HCT116 (cell line): Measurements from ENCODE around the gene LSM14A. TPM values are rescaled to one million over a fixed set of nuclear protein-coding genes. Genes with fewer than 3 reads are reported as not detected.

ENCODE experiments used
- ATAC-seq: fragments of 200-7000 bp; cut with Tn5 transposase; 2 replicates; pipeline ENCODE4 v1.9.1; 2020; ENCODE audit warnings: mild to moderate bottlenecking, moderate library complexity
- BruUV-seq: library from RNA; stranded (reverse); fragments of 400-500 nt; replicated peaks from 2 replicates; lab custom pipeline; 2021; lab: Mats Ljungman, UMichigan
- CTCF ChIA-PET: fragments of 300-600 bp; sonication (Branson Sonifier 250); formaldehyde crosslinking; loops from one replicate; lab custom pipeline; 2021; ENCODE audit warnings: antibody characterized with exemption; lab: Charles Lee
- POLR2A ChIA-PET: fragments of 300-600, 350-600 bp; sonication (Branson Sonifier 250); formaldehyde crosslinking; loops from one replicate; lab custom pipeline; 2021; ENCODE audit warnings: antibody characterized with exemption; lab: Charles Lee
- RAD21 ChIA-PET, 2 experiments: fragments of 300-600 bp; sonication (Branson Sonifier 250); formaldehyde crosslinking; loops; one replicate each; lab custom pipeline; 2023; ENCODE audit warnings: low total read pairs in 2 of 2; ENCODE audit not compliant: uncharacterized antibody in 2 of 2, unreplicated experiment in 2 of 2, low non-redundant PET in 1 of 2; lab: Charles Lee
- DNase-seq: peaks from one replicate; pipeline ENCODE4 v3.0.0-alpha.2; 2010; ENCODE audit warnings: low read depth, low spot score
- H2AFZ ChIP-seq: fragments of 200-600 bp; shearing (Covaris generic), sonication (generic); 2 replicates; pipeline ENCODE4 v1.6.1; 2017; ENCODE audit warnings: low read depth, mixed run types, mixed read lengths, antibody characterized with exemption, low read length; ENCODE audit not compliant: poor library complexity, severe bottlenecking
- H3K27ac ChIP-seq: 2 replicates; pipeline ENCODE4 v1.5.1; 2012; ENCODE audit warnings: low read depth, low read length
- H3K27me3 ChIP-seq: fragments of 200-600 bp; sonication (generic); 2 replicates; pipeline ENCODE4 v1.6.1; 2016; ENCODE audit warnings: mixed run types, low read length, mixed read lengths; ENCODE audit not compliant: insufficient read depth
- H3K36me3 ChIP-seq, 2 experiments: fragments of 200-500 bp in 1 of 2; fragments of 200-600 bp in 1 of 2; sonication (Bioruptor generic) in 1 of 2; sonication (generic) in 1 of 2; 2 replicates each; pipeline versions ENCODE4 v1.5.1 to v1.6.1; 2014 to 2016; ENCODE audit warnings: low read length in 2 of 2, inconsistent platforms in 1 of 2, mixed read lengths in 1 of 2, mixed run types in 1 of 2; ENCODE audit not compliant: insufficient read depth in 2 of 2, control insufficient read depth in 1 of 2
- H3K4me1 ChIP-seq, 2 experiments: fragments of 200-600 bp in 1 of 2; sonication (generic) in 1 of 2; 2 replicates each; pipeline versions ENCODE4 v1.5.1 to v1.6.1; 2012 to 2017; ENCODE audit warnings: low read length in 2 of 2, inconsistent platforms in 1 of 2, mild to moderate bottlenecking in 1 of 2, mixed read lengths in 1 of 2, mixed run types in 1 of 2, moderate library complexity in 1 of 2; ENCODE audit not compliant: insufficient read depth in 2 of 2, control insufficient read depth in 1 of 2
- H3K4me2 ChIP-seq: fragments of 200-600 bp; sonication (generic); 2 replicates; pipeline ENCODE4 v1.6.1; 2017; ENCODE audit warnings: mixed run types, low read length, mixed read lengths
- H3K4me3 ChIP-seq, 2 experiments: fragments of 200-600 bp in 1 of 2; sonication (generic) in 1 of 2; replicated peaks in 1 of 2; 2 replicates each; pipeline ENCODE4 v1.5.1; 2011 to 2016; ENCODE audit warnings: low read length in 2 of 2, control low read depth in 1 of 2, low read depth in 1 of 2, mild to moderate bottlenecking in 1 of 2, mixed read lengths in 1 of 2, mixed run types in 1 of 2
- H3K79me2 ChIP-seq: fragments of 200-600 bp; sonication (generic); 2 replicates; pipeline ENCODE4 v1.6.1; 2017; ENCODE audit warnings: mild to moderate bottlenecking, mixed run types, low read length, moderate library complexity, mixed read lengths; ENCODE audit not compliant: insufficient read depth
- H3K9ac ChIP-seq: fragments of 200-600 bp; sonication (generic); 2 replicates; pipeline ENCODE4 v1.6.1; 2016; ENCODE audit warnings: low read length, mixed read lengths
- H3K9me2 ChIP-seq: fragments of 200-600 bp; sonication (generic), shearing (Covaris generic); 2 replicates; pipeline ENCODE4 v1.6.1; 2017; ENCODE audit warnings: mixed run types, mild to moderate bottlenecking, moderate library complexity; ENCODE audit not compliant: insufficient read depth
- H3K9me3 ChIP-seq, 2 experiments: fragments of 200-500 bp in 1 of 2; fragments of 200-600 bp in 1 of 2; sonication (Bioruptor generic) in 1 of 2; sonication (generic) in 1 of 2; 2 replicates each; pipeline ENCODE4 v1.6.1; 2014 to 2017; ENCODE audit warnings: low read length in 2 of 2, mixed read lengths in 2 of 2, inconsistent platforms in 1 of 2, low read depth in 1 of 2, mild to moderate bottlenecking in 1 of 2, mixed run types in 1 of 2, moderate library complexity in 1 of 2; ENCODE audit not compliant: control insufficient read depth in 1 of 2, insufficient read depth in 1 of 2
- H4K20me1 ChIP-seq: fragments of 200-600 bp; sonication (generic), shearing (Covaris generic); 2 replicates; pipeline ENCODE4 v1.6.1; 2017; ENCODE audit warnings: mixed run types, mild to moderate bottlenecking, moderate library complexity; ENCODE audit not compliant: insufficient read depth
- CEBPB ChIP-seq: IDR thresholded peaks from 2 replicates; pipeline ENCODE4 v1.6.1; 2012; ENCODE audit warnings: low read depth
- EZH2phosphoT487 ChIP-seq: fragments of 200-600 bp; IDR thresholded peaks from 2 replicates; pipeline ENCODE4 v1.6.1; 2018; ENCODE audit warnings: antibody characterized with exemption, borderline replicate concordance
- FOSL1 ChIP-seq: IDR thresholded peaks from 2 replicates; pipeline ENCODE4 v1.6.1; 2012; ENCODE audit warnings: low read depth
- POLR2AphosphoS5 ChIP-seq: IDR thresholded peaks from 2 replicates; pipeline ENCODE4 v1.6.1; 2011; ENCODE audit warnings: mild to moderate bottlenecking, low read depth, low read length, moderate library complexity
- TCF7L2 ChIP-seq: IDR thresholded peaks from 2 replicates; pipeline ENCODE4 v1.7.0; 2011; ENCODE audit warnings: borderline replicate concordance, inconsistent platforms; ENCODE audit not compliant: insufficient read depth, insufficient read length; ENCODE audit errors: extremely low read depth
- YY1 ChIP-seq: IDR thresholded peaks from 2 replicates; pipeline ENCODE4 v1.6.1; 2011; ENCODE audit warnings: low read length, low read depth, moderate library complexity, mild to moderate bottlenecking; ENCODE audit not compliant: insufficient replicate concordance; ENCODE audit errors: extremely low read depth
- intact Hi-C: fragments of 100-400 bp; cut with micrococcal nuclease; formaldehyde crosslinking; loops from 2 replicates; pipeline ENCODE4 v1.10.0; 2022
- total RNA-seq: library from RNA; stranded (reverse); gene quantifications from one replicate; pipeline ENCODE4 v1.2.1, GENCODE V29; 2021; ENCODE audit not compliant: unreplicated experiment
- TF ChIP-seq, protein P1 (sequence below): IDR thresholded peaks from 2 replicates; pipeline ENCODE4 v1.6.1; 2012
- TF ChIP-seq, protein P2 (sequence below): IDR thresholded peaks from 2 replicates; pipeline ENCODE4 v1.6.1; 2011; ENCODE audit warnings: mild to moderate bottlenecking, low read length, moderate library complexity; ENCODE audit not compliant: insufficient replicate concordance; ENCODE audit errors: extremely low read depth

Gene LSM14A
- total RNA-seq, 1 experiment from 2014 or later = 120 TPM

- H3K36me3 ChIP-seq = no peaks in the 10 kb centered on the region
- TF ChIP-seq, protein P1, sequence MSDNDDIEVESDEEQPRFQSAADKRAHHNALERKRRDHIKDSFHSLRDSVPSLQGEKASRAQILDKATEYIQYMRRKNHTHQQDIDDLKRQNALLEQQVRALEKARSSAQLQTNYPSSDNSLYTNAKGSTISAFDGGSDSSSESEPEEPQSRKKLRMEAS = no peak
- TF ChIP-seq EZH2phosphoT487 (no peak), YY1 (no peak), POLR2AphosphoS5 (no peak), CEBPB (no peak), FOSL1 (no peak), TCF7L2 (no peak)
- TF ChIP-seq, protein P2, sequence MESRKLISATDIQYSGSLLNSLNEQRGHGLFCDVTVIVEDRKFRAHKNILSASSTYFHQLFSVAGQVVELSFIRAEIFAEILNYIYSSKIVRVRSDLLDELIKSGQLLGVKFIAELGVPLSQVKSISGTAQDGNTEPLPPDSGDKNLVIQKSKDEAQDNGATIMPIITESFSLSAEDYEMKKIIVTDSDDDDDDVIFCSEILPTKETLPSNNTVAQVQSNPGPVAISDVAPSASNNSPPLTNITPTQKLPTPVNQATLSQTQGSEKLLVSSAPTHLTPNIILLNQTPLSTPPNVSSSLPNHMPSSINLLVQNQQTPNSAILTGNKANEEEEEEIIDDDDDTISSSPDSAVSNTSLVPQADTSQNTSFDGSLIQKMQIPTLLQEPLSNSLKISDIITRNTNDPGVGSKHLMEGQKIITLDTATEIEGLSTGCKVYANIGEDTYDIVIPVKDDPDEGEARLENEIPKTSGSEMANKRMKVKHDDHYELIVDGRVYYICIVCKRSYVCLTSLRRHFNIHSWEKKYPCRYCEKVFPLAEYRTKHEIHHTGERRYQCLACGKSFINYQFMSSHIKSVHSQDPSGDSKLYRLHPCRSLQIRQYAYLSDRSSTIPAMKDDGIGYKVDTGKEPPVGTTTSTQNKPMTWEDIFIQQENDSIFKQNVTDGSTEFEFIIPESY = no peak
- TF ChIP-seq, all 23 proteins: peak for 0
- ChIA-PET POLR2A (no interaction called here), RAD21 (no interaction called here), CTCF (no interaction called here)
- Histone ChIP-seq H3K4me1 (peaks cover 14 to 26% of the 10 kb centered on the region in 2 experiments), H3K79me2 (peaks cover 26% of the 10 kb centered on the region), H3K4me2 (no peak overlapping the region), H3K27ac (no peak overlapping the region), H3K9me2 (no peaks in the 10 kb centered on the region), H3K4me3 (no peak overlapping the region), H4K20me1 (no peaks in the 10 kb centered on the region), H3K27me3 (no peaks in the 10 kb centered on the region), H2AFZ (no peak overlapping the region), H3K9me3 (no peaks in the 10 kb centered on the region), H3K9ac (no peak overlapping the region)
- no TSS peak for BruUV-seq
- no peak for DNase-seq
- intact Hi-C loops = no loop called here
- ATAC-seq = no peak
Observed at GRCh38 chr19:34269081-34269480, 96.8 kb downstream of the LSM14A start.
